GM23338 (cell line): ENCODE measurements around the gene ZSCAN5C. TPM values are rescaled to one million over a fixed set of nuclear protein-coding genes. Genes with fewer than 3 reads are reported as not detected.

Experiments
- ATAC-seq: fragments of 200-7000 bp; cut with Tn5 transposase; 3 replicates; pipeline ENCODE4 v1.9.1; 2020
- DNase-seq: peaks from one replicate; pipeline ENCODE4 v3.0.0-alpha.2; 2015; ENCODE audit warnings: low spot score
- H2AFZ ChIP-seq: fragments of 200-600 bp; sonication (generic); 2 replicates; pipeline ENCODE4 v1.8.0; 2016; ENCODE audit warnings: antibody characterized with exemption, mild to moderate bottlenecking, moderate library complexity
- H3F3A ChIP-seq: fragments of 200-600 bp; sonication (generic); replicated peaks from 2 replicates; pipeline ENCODE4 v1.8.0; 2017; ENCODE audit warnings: antibody characterized with exemption, mixed run types, low read depth
- H3K27ac ChIP-seq: fragments of 200-600 bp; sonication (generic); 2 replicates; pipeline ENCODE4 v1.6.1; 2016; ENCODE audit warnings: low read depth
- H3K27me3 ChIP-seq: fragments of 200-600 bp; sonication (generic); 2 replicates; pipeline ENCODE4 v1.8.0; 2016; ENCODE audit warnings: mild to moderate bottlenecking, mixed run types, moderate library complexity; ENCODE audit not compliant: insufficient read depth
- H3K36me3 ChIP-seq: fragments of 200-600 bp; sonication (generic); 2 replicates; pipeline ENCODE4 v1.8.0; 2016; ENCODE audit warnings: mild to moderate bottlenecking; ENCODE audit not compliant: insufficient read depth
- H3K4me1 ChIP-seq: fragments of 200-600 bp; sonication (generic); 2 replicates; pipeline ENCODE4 v1.8.0; 2016; ENCODE audit warnings: mild to moderate bottlenecking, moderate library complexity; ENCODE audit not compliant: insufficient read depth
- H3K4me2 ChIP-seq: fragments of 200-600 bp; sonication (generic); 2 replicates; pipeline ENCODE4 v1.7.1; 2017; ENCODE audit warnings: mixed run types
- H3K4me3 ChIP-seq: fragments of 200-600 bp; sonication (generic); 2 replicates; pipeline ENCODE4 v1.6.1; 2016; ENCODE audit warnings: mixed run types
- H3K79me2 ChIP-seq: fragments of 200-600 bp; sonication (generic); replicated peaks from 2 replicates; pipeline ENCODE4 v1.8.0; 2017; ENCODE audit warnings: mild to moderate bottlenecking; ENCODE audit not compliant: insufficient read depth
- H3K9me2 ChIP-seq: fragments of 200-600 bp; sonication (generic); 2 replicates; pipeline ENCODE4 v1.8.0; 2017; ENCODE audit not compliant: insufficient read depth
- H4K20me1 ChIP-seq: fragments of 200-600 bp; sonication (generic); replicated peaks from 2 replicates; pipeline ENCODE4 v1.8.0; 2017; ENCODE audit warnings: mild to moderate bottlenecking; ENCODE audit not compliant: insufficient read depth
- H3K27ac Mint-ChIP-seq: 2 replicates; pipeline ENCODE4 v1.8.0; 2020; ENCODE audit warnings: inconsistent platforms, mild to moderate bottlenecking, moderate library complexity, mixed read lengths
- H3K27me3 Mint-ChIP-seq: 3 replicates; pipeline ENCODE4 v1.8.0; 2022; ENCODE audit warnings: low read depth, mild to moderate bottlenecking, moderate library complexity, mixed read lengths, inconsistent platforms; ENCODE audit not compliant: insufficient read depth, poor library complexity
- H3K36me3 Mint-ChIP-seq: 3 replicates; pipeline ENCODE4 v1.8.0; 2021; ENCODE audit warnings: low read depth, mild to moderate bottlenecking, inconsistent platforms, moderate library complexity, mixed read lengths
- H3K4me1 Mint-ChIP-seq: 3 replicates; pipeline ENCODE4 v1.8.0; 2020; ENCODE audit warnings: mild to moderate bottlenecking, inconsistent platforms, mixed read lengths
- H3K4me3 Mint-ChIP-seq: 3 replicates; pipeline ENCODE4 v1.8.0; 2021; ENCODE audit warnings: moderate library complexity, mild to moderate bottlenecking, inconsistent platforms, mixed read lengths
- H3K9me3 Mint-ChIP-seq: 3 replicates; pipeline ENCODE4 v1.8.0; 2020; ENCODE audit warnings: moderate library complexity, mild to moderate bottlenecking, inconsistent platforms, mixed read lengths
- CREB1 ChIP-seq: fragments of 250-450 bp; sonication (Bioruptor Pico); IDR thresholded peaks from 2 replicates; pipeline ENCODE4 v1.5.0; 2020; ENCODE audit warnings: low read depth, mild to moderate bottlenecking, moderate library complexity
- EZH2 ChIP-seq: fragments of 200-600 bp; sonication (generic); IDR thresholded peaks from one replicate; pipeline ENCODE4 v1.8.0; 2017; ENCODE audit warnings: antibody characterized with exemption, mild to moderate bottlenecking, low read depth; ENCODE audit not compliant: unreplicated experiment
- EZH2phosphoT487 ChIP-seq: fragments of 200-600 bp; sonication (generic); IDR thresholded peaks from one replicate; pipeline ENCODE4 v1.8.1; 2018; ENCODE audit warnings: antibody characterized with exemption; ENCODE audit not compliant: unreplicated experiment
- JUNB ChIP-seq: IDR thresholded peaks from one replicate; pipeline ENCODE4 v1.6.1; 2016; ENCODE audit warnings: antibody characterized with exemption; ENCODE audit not compliant: unreplicated experiment
- POLR2AphosphoS5 ChIP-seq: IDR thresholded peaks from 2 replicates; pipeline ENCODE4 v1.6.1; 2016; ENCODE audit warnings: antibody characterized with exemption, low read depth
- STAT1 ChIP-seq: IDR thresholded peaks from one replicate; pipeline ENCODE4 v1.6.1; 2016; ENCODE audit warnings: antibody characterized with exemption; ENCODE audit not compliant: unreplicated experiment
- ZNF114 ChIP-seq: fragments of 250-450 bp; sonication (Bioruptor Pico); IDR thresholded peaks from 2 replicates; pipeline ENCODE4 v1.5.0; 2020; ENCODE audit warnings: mild to moderate bottlenecking, moderate library complexity
- ZNF331 ChIP-seq: fragments of 250-450 bp; sonication (Bioruptor Pico); IDR thresholded peaks from 2 replicates; pipeline ENCODE4 v1.5.0; 2020; ENCODE audit warnings: low read depth, mild to moderate bottlenecking, moderate library complexity
- polyA plus RNA-seq: library from polyadenylated mRNA; unstranded; fragments of >200 nt; fragmentation: Nextera tagmentation; extraction: Ambion mirVana; gene quantifications from 2 replicates; pipeline ENCODE4 v1.2.1, GENCODE V29; 2016
- total RNA-seq: library from RNA; depleted of rRNA; stranded (reverse); fragments of >200 nt; shearing (Covaris generic); gene quantifications from 2 replicates; pipeline ENCODE4 v1.2.3, GENCODE V29; 2014
- TF ChIP-seq, protein P1 (sequence below): fragments of 250-450 bp; sonication (Bioruptor Pico); IDR thresholded peaks from 2 replicates; pipeline ENCODE4 v1.5.0; 2020; ENCODE audit warnings: mild to moderate bottlenecking, moderate library complexity
- TF ChIP-seq, protein P2 (sequence below): IDR thresholded peaks from 2 replicates; pipeline ENCODE4 v1.6.1; 2016; ENCODE audit warnings: antibody characterized with exemption
- TF ChIP-seq, protein P3 (sequence below): IDR thresholded peaks from one replicate; pipeline ENCODE4 v1.6.1; 2018; ENCODE audit warnings: antibody characterized with exemption; ENCODE audit not compliant: unreplicated experiment

The ZSCAN5C gene
- total and polyA plus RNA-seq, 2 experiments from 2014 or later, result not detected

DNA sequence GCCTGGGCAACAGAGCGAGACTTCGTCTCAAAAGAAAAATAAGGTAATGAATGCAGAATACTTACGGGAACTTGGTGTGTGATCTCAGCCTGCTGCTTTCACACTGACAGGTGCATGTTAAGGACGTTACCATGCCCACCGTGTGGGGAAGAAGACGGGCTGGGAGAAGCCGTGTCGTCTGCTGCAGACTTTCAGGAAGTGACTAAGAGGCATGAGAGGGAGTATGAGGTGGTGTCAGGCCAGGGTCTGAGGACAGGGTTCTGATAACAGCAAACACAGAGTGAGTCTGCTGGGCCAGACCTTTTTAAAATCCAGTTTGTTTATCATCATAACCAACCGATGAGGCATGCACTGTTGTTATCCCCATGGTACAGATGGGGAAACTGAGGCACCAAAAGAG lies 39.8 kb upstream of the ZSCAN5C start (continued):
- no peak for TF ChIP-seq EZH2
- no peak for TF ChIP-seq STAT1
- TF ChIP-seq, protein P1, sequence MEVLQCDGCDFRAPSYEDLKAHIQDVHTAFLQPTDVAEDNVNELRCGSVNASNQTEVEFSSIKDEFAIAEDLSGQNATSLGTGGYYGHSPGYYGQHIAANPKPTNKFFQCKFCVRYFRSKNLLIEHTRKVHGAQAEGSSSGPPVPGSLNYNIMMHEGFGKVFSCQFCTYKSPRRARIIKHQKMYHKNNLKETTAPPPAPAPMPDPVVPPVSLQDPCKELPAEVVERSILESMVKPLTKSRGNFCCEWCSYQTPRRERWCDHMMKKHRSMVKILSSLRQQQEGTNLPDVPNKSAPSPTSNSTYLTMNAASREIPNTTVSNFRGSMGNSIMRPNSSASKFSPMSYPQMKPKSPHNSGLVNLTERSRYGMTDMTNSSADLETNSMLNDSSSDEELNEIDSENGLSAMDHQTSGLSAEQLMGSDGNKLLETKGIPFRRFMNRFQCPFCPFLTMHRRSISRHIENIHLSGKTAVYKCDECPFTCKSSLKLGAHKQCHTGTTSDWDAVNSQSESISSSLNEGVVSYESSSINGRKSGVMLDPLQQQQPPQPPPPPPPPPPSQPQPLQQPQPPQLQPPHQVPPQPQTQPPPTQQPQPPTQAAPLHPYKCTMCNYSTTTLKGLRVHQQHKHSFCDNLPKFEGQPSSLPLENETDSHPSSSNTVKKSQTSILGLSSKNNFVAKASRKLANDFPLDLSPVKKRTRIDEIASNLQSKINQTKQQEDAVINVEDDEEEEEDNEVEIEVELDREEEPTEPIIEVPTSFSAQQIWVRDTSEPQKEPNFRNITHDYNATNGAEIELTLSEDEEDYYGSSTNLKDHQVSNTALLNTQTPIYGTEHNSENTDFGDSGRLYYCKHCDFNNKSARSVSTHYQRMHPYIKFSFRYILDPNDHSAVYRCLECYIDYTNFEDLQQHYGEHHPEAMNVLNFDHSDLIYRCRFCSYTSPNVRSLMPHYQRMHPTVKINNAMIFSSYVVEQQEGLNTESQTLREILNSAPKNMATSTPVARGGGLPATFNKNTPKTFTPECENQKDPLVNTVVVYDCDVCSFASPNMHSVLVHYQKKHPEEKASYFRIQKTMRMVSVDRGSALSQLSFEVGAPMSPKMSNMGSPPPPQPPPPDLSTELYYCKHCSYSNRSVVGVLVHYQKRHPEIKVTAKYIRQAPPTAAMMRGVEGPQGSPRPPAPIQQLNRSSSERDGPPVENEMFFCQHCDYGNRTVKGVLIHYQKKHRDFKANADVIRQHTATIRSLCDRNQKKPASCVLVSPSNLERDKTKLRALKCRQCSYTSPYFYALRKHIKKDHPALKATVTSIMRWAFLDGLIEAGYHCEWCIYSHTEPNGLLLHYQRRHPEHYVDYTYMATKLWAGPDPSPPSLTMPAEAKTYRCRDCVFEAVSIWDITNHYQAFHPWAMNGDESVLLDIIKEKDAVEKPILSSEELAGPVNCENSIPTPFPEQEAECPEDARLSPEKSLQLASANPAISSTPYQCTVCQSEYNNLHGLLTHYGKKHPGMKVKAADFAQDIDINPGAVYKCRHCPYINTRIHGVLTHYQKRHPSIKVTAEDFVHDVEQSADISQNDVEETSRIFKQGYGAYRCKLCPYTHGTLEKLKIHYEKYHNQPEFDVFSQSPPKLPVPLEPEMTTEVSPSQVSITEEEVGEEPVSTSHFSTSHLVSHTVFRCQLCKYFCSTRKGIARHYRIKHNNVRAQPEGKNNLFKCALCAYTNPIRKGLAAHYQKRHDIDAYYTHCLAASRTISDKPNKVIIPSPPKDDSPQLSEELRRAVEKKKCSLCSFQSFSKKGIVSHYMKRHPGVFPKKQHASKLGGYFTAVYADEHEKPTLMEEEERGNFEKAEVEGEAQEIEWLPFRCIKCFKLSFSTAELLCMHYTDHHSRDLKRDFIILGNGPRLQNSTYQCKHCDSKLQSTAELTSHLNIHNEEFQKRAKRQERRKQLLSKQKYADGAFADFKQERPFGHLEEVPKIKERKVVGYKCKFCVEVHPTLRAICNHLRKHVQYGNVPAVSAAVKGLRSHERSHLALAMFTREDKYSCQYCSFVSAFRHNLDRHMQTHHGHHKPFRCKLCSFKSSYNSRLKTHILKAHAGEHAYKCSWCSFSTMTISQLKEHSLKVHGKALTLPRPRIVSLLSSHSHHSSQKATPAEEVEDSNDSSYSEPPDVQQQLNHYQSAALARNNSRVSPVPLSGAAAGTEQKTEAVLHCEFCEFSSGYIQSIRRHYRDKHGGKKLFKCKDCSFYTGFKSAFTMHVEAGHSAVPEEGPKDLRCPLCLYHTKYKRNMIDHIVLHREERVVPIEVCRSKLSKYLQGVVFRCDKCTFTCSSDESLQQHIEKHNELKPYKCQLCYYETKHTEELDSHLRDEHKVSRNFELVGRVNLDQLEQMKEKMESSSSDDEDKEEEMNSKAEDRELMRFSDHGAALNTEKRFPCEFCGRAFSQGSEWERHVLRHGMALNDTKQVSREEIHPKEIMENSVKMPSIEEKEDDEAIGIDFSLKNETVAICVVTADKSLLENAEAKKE, result no peak
- no peak for TF ChIP-seq JUNB

DNA sequence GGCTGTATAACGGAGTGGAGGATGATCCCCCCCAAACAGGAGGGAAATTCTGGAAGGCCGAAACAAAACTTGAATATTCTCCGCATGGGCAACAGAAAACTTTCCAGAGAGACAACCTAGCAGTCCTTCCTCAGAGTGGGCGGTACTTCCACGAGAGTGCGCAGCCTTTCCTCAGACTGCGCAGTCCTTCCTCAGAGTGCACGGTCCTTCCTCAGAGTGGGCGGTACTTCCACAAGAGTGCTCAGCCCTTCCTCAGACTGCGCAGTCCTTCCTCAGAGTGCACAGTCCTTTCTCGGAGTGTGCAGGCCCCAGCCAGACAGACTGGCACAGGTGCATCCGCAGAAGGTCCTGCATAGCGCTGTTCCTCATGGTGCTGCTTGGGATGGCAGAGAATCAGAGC lies 39.0 kb upstream of the ZSCAN5C start:
- no peaks in the 10 kb centered on the region for H3K4me1 Mint-ChIP-seq
- Histone ChIP-seq H3K4me1 (no peaks in the 10 kb centered on the region), H4K20me1 (no peaks in the 10 kb centered on the region; the same call in 1 of the 2 replicates), H3K9me2 (no peaks in the 10 kb centered on the region), H3F3A (no peaks in the 10 kb centered on the region), H3K79me2 (no peaks in the 10 kb centered on the region), H3K4me3 (no peak overlapping the region), H3K27me3 (no peaks in the 10 kb centered on the region), H3K36me3 (no peaks in the 10 kb centered on the region), H3K27ac (no peak overlapping the region), H2AFZ (no peak overlapping the region), H3K4me2 (no peak overlapping the region)
- no peaks in the 10 kb centered on the region for H3K27me3 Mint-ChIP-seq
- H3K9me3 Mint-ChIP-seq, result no peaks in the 10 kb centered on the region; the same call in 2 of the 3 replicates
- DNase-seq, result no peak
- no peak for ATAC-seq
- H3K4me3 Mint-ChIP-seq, result no peak overlapping the region
- no peak overlapping the region for H3K27ac Mint-ChIP-seq
- H3K36me3 Mint-ChIP-seq, result peaks cover 11% of the 10 kb centered on the region
- TF ChIP-seq STAT1 (no peak), POLR2AphosphoS5 (no peak), ZNF331 (CRISPR knock-in tag) (no peak), JUNB (no peak), ZNF114 (CRISPR knock-in tag) (no peak), CREB1 (no peak), EZH2 (no peak), EZH2phosphoT487 (no peak)
- TF ChIP-seq, protein P2, sequence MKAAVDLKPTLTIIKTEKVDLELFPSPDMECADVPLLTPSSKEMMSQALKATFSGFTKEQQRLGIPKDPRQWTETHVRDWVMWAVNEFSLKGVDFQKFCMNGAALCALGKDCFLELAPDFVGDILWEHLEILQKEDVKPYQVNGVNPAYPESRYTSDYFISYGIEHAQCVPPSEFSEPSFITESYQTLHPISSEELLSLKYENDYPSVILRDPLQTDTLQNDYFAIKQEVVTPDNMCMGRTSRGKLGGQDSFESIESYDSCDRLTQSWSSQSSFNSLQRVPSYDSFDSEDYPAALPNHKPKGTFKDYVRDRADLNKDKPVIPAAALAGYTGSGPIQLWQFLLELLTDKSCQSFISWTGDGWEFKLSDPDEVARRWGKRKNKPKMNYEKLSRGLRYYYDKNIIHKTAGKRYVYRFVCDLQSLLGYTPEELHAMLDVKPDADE, result no peak
- TF ChIP-seq, protein P3, sequence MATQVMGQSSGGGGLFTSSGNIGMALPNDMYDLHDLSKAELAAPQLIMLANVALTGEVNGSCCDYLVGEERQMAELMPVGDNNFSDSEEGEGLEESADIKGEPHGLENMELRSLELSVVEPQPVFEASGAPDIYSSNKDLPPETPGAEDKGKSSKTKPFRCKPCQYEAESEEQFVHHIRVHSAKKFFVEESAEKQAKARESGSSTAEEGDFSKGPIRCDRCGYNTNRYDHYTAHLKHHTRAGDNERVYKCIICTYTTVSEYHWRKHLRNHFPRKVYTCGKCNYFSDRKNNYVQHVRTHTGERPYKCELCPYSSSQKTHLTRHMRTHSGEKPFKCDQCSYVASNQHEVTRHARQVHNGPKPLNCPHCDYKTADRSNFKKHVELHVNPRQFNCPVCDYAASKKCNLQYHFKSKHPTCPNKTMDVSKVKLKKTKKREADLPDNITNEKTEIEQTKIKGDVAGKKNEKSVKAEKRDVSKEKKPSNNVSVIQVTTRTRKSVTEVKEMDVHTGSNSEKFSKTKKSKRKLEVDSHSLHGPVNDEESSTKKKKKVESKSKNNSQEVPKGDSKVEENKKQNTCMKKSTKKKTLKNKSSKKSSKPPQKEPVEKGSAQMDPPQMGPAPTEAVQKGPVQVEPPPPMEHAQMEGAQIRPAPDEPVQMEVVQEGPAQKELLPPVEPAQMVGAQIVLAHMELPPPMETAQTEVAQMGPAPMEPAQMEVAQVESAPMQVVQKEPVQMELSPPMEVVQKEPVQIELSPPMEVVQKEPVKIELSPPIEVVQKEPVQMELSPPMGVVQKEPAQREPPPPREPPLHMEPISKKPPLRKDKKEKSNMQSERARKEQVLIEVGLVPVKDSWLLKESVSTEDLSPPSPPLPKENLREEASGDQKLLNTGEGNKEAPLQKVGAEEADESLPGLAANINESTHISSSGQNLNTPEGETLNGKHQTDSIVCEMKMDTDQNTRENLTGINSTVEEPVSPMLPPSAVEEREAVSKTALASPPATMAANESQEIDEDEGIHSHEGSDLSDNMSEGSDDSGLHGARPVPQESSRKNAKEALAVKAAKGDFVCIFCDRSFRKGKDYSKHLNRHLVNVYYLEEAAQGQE, result no peak
